Gastrocnemius medialis (tissue), 4 donors: ENCODE data around the gene SLC47A2. TPM values are rescaled to one million over a fixed set of nuclear protein-coding genes. Genes with fewer than 3 reads are reported as not detected.
"Not testable (repeated sequence)": the region's sequence is repeated elsewhere in the genome, so short reads cannot be mapped to it uniquely, and the experiment has no call there.

Experiments used
- ATAC-seq, 2 donors: fragments of 150-250 bp; one replicate each; pipeline ENCODE4 v1.9.1; 2016
- DNase-seq, 2 donors: peaks; one replicate each; pipeline ENCODE4 v3.0.0-alpha.2; 2019
- H3K27ac ChIP-seq, 4 donors: fragments of 200-600 bp; sonication (generic); 1 replicate in 1 of 4; 2 replicates in 3 of 4; pipeline ENCODE4 v1.5.1; 2016 to 2018; ENCODE audit warnings: mild to moderate bottlenecking in 2 of 4, moderate library complexity in 1 of 4
- H3K27me3 ChIP-seq, 3 donors: fragments of 200-600 bp; sonication (generic) in 2 of 3; 1 replicate in 1 of 3; 2 replicates in 2 of 3; pipeline versions ENCODE4 v1.5.1 to v1.6.0; 2016 to 2019; ENCODE audit warnings: mild to moderate bottlenecking in 1 of 3, moderate library complexity in 1 of 3
- H3K36me3 ChIP-seq, 2 donors: fragments of 200-600 bp; sonication (generic) in 1 of 2; one replicate each; pipeline ENCODE4 v1.5.1; 2017 to 2018
- H3K4me1 ChIP-seq, 2 donors: fragments of 200-600 bp; sonication (generic) in 1 of 2; one replicate each; pipeline ENCODE4 v1.5.1; 2016 to 2017; ENCODE audit warnings: mild to moderate bottlenecking in 2 of 2
- H3K4me3 ChIP-seq, 4 donors: fragments of 200-600 bp; sonication (generic) in 3 of 4; 1 replicate in 1 of 4; 2 replicates in 3 of 4; pipeline ENCODE4 v1.5.1; 2016 to 2019; ENCODE audit warnings: mild to moderate bottlenecking in 2 of 4
- H3K9me3 ChIP-seq, 3 donors: fragments of 200-600 bp; sonication (generic) in 2 of 3; 1 replicate in 1 of 3; 2 replicates in 2 of 3; pipeline ENCODE4 v1.5.1; 2016 to 2019
- POLR2A ChIP-seq, 2 donors: fragments of 450-650 bp; IDR thresholded peaks; one replicate each; pipeline ENCODE4 v1.6.1; 2017; ENCODE audit warnings: antibody characterized with exemption in 2 of 2, mild to moderate bottlenecking in 2 of 2, moderate library complexity in 2 of 2
- in situ Hi-C, 4 donors: fragments of 200-750 bp; cut with MboI; loops; one replicate each; pipeline versions ENCODE4 v1.15.0 to v1.8.0; 2017; ENCODE audit warnings: low sequenced_read_pairs in 4 of 4
- intact Hi-C: fragments of 100-400 bp; cut with DNase I; formaldehyde crosslinking; loops from one replicate; pipeline ENCODE4 v1.15.1; 2023; ENCODE audit warnings: low total_unique reads
- total RNA-seq, 4 donors: library from RNA; depleted of rRNA; stranded (reverse); fragments of >200 nt; gene quantifications; one replicate each; pipeline versions ENCODE4 v1.1.0 to v1.2.3, GENCODE V29; 2016
- TF ChIP-seq, protein P1 (sequence below), 5 experiments: fragments of 450-650 bp in 3 of 5; fragments of 200-600 bp in 2 of 5; sonication (generic) in 2 of 5; IDR thresholded peaks in 4 of 5; conservative IDR thresholded peaks in 1 of 5; 1 replicate in 4 of 5; 2 replicates in 1 of 5; pipeline ENCODE4 v1.5.1; 2016 to 2019; ENCODE audit warnings: antibody characterized with exemption in 5 of 5, mild to moderate bottlenecking in 3 of 5, moderate library complexity in 3 of 5

The SLC47A2 gene
- total RNA-seq, 4 donors from 2014 or later = 0.15 to 1.0 TPM; not detected in 2

- Histone ChIP-seq H3K4me3 (no peak overlapping the region), H3K27ac (no peak overlapping the region), H3K9me3 (no peaks in the 10 kb centered on the region), H3K4me1 (no peaks in the 10 kb centered on the region), H3K27me3 (no peaks in the 10 kb centered on the region), H3K36me3 (no peaks in the 10 kb centered on the region)
- intact Hi-C loops = no loop called here
- no peak for DNase-seq
- no peak for ATAC-seq
- in situ Hi-C loops = no loop called here
- TF ChIP-seq, protein P1, sequence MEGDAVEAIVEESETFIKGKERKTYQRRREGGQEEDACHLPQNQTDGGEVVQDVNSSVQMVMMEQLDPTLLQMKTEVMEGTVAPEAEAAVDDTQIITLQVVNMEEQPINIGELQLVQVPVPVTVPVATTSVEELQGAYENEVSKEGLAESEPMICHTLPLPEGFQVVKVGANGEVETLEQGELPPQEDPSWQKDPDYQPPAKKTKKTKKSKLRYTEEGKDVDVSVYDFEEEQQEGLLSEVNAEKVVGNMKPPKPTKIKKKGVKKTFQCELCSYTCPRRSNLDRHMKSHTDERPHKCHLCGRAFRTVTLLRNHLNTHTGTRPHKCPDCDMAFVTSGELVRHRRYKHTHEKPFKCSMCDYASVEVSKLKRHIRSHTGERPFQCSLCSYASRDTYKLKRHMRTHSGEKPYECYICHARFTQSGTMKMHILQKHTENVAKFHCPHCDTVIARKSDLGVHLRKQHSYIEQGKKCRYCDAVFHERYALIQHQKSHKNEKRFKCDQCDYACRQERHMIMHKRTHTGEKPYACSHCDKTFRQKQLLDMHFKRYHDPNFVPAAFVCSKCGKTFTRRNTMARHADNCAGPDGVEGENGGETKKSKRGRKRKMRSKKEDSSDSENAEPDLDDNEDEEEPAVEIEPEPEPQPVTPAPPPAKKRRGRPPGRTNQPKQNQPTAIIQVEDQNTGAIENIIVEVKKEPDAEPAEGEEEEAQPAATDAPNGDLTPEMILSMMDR (IDR thresholded peaks at IDR 0.05 in 4 of 5, conservative IDR thresholded peaks at IDR 0.05 in 1 of 5) = no peak
- TF ChIP-seq POLR2A (IDR thresholded peaks at IDR 0.05) = no peak
Measured at GRCh38 chr17:19686400-19687090, 29.8 kb downstream of the SLC47A2 start.

DNA sequence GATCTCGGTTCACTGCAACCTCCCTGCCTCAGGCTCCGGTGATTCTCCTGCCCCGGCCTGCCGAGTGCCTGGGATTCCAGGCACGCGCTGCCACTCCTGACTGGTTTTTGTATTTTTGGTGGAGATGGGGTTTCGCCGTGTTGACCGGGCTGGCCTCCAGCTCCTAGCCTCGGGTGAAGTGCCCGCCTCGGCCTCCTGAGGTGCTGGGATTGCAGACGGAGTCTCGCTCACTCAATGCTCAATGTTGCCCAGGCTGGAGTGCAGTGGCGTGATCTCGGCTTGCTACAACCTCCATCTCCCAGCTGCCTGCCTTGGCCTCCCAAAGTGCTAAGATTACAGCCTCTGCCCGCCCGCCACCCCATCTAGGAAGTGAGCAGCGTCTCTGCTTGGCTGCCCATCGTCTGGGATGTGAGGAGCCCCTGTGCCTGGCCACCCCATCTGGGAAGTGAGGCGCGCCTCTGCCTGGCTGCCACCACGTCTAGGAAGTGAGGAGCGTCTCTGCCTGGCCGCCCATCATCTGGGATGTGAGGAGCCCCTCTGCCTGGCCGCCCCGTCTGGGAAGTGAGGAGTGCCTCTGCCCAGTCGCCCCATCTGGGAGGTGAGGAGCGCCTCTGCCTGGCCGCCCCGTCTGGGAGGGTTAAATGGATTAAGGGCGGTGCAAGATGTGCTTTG, 31.3 kb downstream of the SLC47A2 start:
- DNase-seq, H3K4me3 ChIP-seq, intact Hi-C loops, H3K36me3 ChIP-seq, in situ Hi-C loops, H3K9me3 ChIP-seq, H3K4me1 ChIP-seq, H3K27ac ChIP-seq, H3K27me3 ChIP-seq, ATAC-seq: not testable (repeated sequence)

DNA sequence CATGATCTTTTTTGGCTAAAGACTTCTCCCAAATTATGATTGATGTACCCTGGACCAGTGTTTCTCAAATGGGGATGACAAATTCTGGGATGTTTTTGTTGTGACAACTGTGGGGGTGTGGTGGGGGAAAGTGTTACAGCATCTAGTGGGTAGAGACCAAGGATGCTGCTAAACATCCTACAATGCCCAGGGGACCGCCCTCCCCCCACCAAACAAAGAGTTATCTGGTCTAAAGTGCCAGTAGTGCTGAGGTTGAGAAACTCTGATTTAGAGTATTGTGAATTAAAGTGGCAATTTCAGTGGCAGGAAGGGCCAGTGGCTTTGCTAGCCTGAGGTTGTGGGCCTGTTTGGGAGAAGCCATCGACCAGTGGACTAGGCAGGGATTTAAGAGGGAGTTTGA, 33.3 kb downstream of the SLC47A2 start:
- Histone ChIP-seq H3K4me3 (no peak overlapping the region), H3K9me3 (no peaks in the 10 kb centered on the region), H3K27me3 (no peaks in the 10 kb centered on the region), H3K36me3 (no peaks in the 10 kb centered on the region), H3K27ac (no peak overlapping the region), H3K4me1 (no peaks in the 10 kb centered on the region)
- in situ Hi-C loops = no loop called here
- no peak for TF ChIP-seq POLR2A (IDR thresholded peaks at IDR 0.05)
- TF ChIP-seq, protein P1 (IDR thresholded peaks at IDR 0.05 in 4 of 5, conservative IDR thresholded peaks at IDR 0.05 in 1 of 5) = no peak
- ATAC-seq (no peak), DNase-seq (no peak)
- intact Hi-C loops = no loop called here

DNA sequence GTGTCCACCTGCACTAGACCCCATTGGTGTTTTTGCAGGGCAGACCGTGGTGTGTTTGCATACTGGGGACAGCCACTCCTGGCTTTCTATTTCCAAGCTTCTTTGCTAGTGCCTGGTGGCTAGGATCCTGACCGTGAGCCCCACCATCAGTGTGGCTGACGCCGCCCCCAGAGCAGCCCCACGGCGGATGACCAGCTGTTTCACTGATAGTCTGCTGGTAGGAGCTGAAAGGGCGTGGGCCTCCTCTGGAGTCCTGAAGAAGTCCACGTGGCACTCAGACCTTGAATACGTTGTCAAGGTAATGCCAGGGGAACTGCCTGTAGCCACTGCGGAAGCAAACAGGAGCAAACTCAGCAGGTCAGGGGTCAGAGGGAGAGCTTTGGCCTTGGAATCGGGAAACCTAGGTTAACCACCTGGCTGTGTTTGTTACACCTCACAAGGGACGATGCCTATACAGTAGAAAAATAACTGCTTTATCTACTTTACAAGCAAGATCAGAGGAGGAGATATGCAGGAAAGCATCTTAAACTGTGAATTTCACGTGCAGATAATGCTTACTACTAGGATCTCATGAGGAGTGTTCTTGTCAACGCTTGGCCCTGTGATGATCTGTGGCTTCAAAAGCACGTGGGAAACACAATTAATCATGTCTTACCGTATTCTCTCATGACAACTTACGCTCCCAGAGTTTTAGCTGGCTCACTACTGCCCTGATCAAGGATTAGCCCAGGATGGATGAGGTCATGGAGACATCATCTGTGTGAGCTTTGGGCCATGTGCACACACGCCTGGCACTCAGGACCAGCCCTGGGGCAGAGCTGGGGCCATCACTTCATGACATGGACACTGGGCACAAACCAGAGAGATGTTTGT, 37.6 kb downstream of the SLC47A2 start:
- peaks cover 0 to 15% of the 10 kb centered on the region in 2 donors for H3K36me3 ChIP-seq
- DNase-seq (no peak), ATAC-seq (no peak)
- H3K9me3 ChIP-seq = no peaks in the 10 kb centered on the region
- no peaks in the 10 kb centered on the region for H3K27me3 ChIP-seq
- no peak overlapping the region for H3K4me3 ChIP-seq
- no peak overlapping the region for H3K27ac ChIP-seq
- TF ChIP-seq, protein P1 (IDR thresholded peaks at IDR 0.05 in 4 of 5, conservative IDR thresholded peaks at IDR 0.05 in 1 of 5) = no peak
- no peak for TF ChIP-seq POLR2A (IDR thresholded peaks at IDR 0.05)
- in situ Hi-C loops (loop anchor here in 1 of 4 donors (10.0 kb wide), 1 partner anchor 56 kb away; no protein-coding TSS in a partner anchor), intact Hi-C loops (no loop called here)
- no peaks in the 10 kb centered on the region for H3K4me1 ChIP-seq
